ENCODE data around the gene PDE4B.

The PDE4B gene
- 43.9 to 126 (median 116) reads per million in 3 experiments for total RNA-seq

- DNase-seq: no peak
Observed at GRCh38 chr1:65792669-65793358, at the start of gene PDE4B. TSS of gene PDE4B (plus strand) at chr1:65792895.

DNA sequence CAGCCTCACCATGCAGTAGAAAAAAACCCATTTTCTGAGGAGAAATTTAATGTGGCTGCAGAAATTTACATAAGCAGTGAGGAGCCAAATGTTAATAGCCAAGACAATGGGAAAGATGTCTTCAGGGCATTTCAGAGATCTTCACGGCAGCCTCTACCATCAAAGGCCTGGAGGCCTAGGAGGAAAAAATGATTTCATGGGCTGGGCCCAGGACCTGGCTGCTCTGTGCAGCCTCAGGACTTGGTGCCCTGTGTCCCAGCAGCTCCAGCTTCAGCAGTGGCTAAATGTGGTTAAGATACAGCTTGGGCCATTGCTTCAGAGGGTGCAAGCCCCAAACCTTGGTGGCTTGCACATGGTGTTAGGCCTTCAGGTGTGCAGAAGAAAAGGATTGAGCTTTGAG lies 48.0 kb upstream of the PDE4B start:
- DNase-seq: no peak

GRCh38 chr1:65751961-65752360 lies 40.7 kb upstream of the PDE4B start:
- no peak for DNase-seq

DNA sequence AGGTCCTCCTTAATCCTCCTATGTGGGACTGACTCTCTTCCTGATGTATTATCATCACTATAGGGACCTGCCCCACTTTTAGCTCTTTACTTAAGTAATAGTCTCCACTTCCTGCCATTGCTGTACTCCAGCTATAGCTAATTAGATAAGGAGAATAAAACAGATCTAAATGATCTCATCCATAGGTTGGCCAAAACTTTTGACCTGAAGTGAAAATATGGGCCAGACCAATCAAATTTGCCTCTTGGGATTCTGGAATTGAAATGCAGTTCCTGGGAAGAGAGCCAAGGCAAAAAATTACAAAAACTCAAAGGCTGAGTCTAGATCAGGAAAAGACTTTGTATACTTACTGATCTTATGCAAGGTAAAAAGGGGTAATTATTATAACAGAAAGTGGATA lies 36.1 kb upstream of the PDE4B start:
- DNase-seq: no peak

GRCh38 chr1:65757531-65757930 lies 35.2 kb upstream of the PDE4B start:
- DNase-seq: no peak

- DNase-seq: no peak
Observed at GRCh38 chr1:65758128-65758527, 34.6 kb upstream of the PDE4B start.

GRCh38 chr1:65759516-65759915 lies 33.2 kb upstream of the PDE4B start:
- no peak for DNase-seq

DNA sequence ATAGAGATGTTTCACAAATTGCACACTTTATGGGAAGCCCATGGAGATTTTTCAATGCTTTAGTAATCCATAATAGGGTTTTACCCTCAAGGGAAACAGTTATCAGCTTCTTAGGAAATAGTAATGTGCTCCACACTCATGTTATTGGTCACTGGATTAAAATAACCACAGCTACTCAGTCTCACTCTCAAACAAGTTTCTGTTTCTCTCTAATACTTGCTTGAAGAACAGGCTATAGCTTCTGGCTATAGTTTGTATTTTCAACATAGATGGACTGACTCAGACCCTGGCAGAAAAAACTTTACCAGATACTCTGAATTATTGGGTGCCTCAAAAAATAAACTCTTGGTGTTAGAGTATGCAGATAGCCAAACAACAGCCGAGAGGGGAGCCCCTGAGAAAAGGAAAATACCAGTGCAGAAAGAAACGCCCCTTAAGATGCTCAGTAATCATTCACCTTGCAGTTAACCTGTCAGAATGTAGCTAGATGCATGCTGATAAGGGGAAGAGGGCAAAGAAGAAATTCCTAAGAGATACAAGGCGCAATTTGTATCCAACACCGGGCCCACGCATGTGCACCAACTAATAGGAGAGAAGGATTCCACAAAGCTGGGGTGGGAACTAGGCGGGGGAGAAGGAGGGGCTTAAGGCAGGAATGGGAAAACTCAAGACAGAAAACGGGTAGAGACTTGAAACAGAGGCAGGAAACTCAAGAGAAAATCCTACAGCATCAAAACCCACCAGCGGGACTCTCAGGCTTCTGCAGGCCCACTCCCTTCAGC lies 30.4 kb upstream of the PDE4B start:
- DNase-seq: no peak

DNA sequence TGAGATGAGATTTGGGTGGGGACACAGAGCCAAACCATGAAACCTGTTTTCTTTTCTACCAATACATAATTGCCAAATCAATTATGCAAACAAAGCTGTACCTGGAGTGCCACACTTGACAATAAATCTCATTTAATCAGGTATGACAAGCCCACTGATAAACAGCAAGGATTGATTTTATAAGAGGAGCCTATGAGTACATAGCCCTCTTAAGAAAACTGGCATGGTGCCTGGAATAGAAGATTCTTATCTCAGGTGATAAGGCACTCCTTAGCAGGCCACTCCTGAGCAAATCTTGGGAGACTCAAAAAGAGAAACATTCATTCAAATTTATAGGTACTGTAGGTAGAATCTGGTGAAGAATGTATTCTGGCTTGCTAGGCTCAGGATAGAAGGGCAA lies 28.6 kb upstream of the PDE4B start:
- DNase-seq: no peak

DNA sequence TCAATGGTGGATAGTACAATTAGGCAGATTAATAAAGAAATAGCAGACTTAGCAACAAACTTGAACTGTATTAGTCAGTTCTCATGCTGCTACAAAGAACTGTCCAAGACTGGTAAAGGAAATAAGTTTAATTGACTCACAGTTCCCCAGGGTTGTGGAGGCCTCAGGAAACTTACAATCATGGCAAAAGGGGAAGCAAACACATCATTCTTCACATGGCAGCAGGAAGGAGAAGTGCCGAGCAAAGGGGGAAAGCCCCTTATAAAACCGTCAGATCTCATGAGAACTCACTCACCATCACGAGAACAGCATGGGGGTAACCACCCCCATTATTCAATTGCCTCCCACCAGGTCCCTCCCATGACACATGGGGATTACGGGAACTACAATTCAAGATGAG lies 27.1 kb upstream of the PDE4B start:
- DNase-seq: no peak

- DNase-seq: no peak
Observed at GRCh38 chr1:65769636-65770035, 23.1 kb upstream of the PDE4B start.

GRCh38 chr1:65772607-65773006 lies 20.1 kb upstream of the PDE4B start:
- no peak for DNase-seq

DNA sequence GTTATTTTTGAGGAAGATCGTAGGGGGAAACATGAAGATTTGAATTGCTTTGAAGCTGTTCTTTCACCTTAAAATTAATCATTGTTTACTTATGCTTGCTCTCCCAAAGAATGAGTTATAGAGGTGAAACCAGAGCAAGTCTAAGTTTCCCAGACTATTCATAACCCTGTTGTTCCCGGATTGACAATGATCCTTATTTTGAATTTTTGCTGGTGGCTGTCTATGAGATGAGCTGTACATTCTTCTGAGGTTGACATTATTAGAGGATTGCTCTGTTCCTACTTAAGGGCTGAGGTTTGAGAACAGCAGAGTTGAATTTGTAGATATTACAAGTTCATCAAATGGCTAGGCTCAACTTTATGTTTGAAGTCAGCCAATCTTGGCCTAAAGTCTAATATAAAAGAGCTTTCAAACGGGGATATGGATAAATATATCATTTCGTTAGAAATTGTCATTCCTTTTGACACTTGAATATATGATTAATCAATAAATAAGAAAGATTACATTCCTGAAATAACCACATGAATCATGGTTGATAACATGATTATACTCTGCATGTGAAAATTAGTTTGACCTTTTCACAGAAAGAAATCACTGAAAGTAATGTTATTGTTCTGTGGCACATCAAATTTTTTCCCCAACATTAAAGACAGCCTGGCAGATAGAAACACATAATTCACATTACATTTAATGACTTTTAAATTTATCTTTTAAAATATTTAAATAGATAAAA lies 19.1 kb upstream of the PDE4B start:
- DNase-seq: no peak

- no peak for DNase-seq
Observed at GRCh38 chr1:65788762-65789161, 3.9 kb upstream of the PDE4B start.

DNA sequence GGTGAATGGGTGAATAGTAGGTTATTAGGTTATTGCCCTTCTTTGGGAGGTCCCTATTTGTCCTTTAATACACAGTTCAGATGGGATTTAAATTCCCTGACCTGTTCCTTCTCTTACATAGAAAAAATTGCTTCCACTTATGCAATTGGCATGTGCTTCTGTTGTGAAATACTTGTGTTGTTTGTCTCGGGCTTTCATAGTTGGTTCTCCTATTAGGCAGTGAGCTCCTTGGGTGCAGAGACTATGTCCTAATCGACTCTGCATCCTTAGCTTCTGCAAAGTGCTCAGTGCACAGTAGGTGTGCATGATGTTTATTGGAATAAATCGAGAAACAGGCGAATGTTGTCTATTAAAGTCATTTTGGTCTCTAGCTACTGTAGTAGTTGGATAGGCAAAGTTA lies 1.3 kb upstream of the PDE4B start:
- DNase-seq: no peak

- no peak for DNase-seq
Observed at GRCh38 chr1:65791801-65792668, 660 bp upstream of the PDE4B start.

GRCh38 chr1:65793359-65793732 lies 651 bp downstream of the PDE4B start:
- no peak for DNase-seq

- DNase-seq: no peak
Observed at GRCh38 chr1:65795311-65795710, 2.6 kb downstream of the PDE4B start.

GRCh38 chr1:65799601-65800000 lies 6.9 kb downstream of the PDE4B start:
- DNase-seq: no peak

- DNase-seq: no peak
Observed at GRCh38 chr1:65804584-65804983, 11.9 kb downstream of the PDE4B start.

DNA sequence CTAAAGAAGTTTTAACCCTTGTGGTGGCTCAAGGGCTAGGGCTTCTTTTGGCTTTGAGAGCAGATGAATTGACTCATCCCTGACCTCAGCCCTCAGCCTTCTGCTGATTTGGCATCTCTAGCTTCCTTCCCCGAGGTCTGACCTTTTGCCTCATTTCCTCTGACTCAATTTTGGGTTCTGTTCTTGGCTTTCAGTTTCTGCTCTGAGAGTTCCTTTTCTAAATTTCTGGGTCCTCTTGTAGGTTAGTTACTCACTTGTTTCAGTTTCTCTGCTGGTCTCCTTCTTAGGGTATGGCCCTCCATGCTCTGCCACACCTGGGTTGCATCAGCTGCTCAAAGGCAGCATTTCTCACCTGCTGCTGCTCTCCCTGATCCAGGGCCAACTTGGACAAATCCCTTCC lies 19.4 kb downstream of the PDE4B start:
- no peak for DNase-seq

GRCh38 chr1:65813956-65814355 lies 21.3 kb downstream of the PDE4B start:
- DNase-seq: no peak

DNA sequence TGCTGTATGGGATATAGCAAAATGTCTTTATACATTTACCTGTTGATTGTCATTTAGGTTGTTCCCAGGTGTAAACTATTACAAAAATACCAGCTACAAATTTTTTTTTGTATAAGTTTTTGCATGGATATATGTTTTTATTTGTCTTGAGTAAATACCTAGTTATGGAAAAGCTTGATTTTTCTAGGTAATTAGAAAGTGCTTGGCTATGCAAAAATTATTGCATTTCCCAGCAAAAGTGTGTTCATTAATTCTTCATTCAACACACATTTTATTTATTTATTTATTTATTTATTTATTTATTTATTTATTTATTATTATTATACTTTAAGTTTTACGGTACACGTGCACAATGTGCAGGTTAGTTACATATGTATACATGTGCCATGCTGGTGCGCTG lies 22.1 kb downstream of the PDE4B start:
- DNase-seq: no peak

Measured in central memory CD4-positive, alpha-beta T cell (primary cell).